K562 (cell line): ENCODE results near the gene VIPR2.

ENCODE experiments used
- BDP1 ChIP-seq: IDR thresholded peaks from 3 replicates; pipeline ENCODE4 v1.6.1; 2011; ENCODE audit not compliant: insufficient read length, insufficient read depth
- CHCHD3 ChIP-seq: fragments of 250-450 bp; sonication (Bioruptor Pico); IDR thresholded peaks from 2 replicates; pipeline ENCODE4 v2.1.2; 2022; ENCODE audit warnings: mild to moderate bottlenecking
- CTBP1 ChIP-seq: fragments of 450-650 bp; IDR thresholded peaks from 2 replicates; pipeline ENCODE4 v1.6.1; 2016; ENCODE audit warnings: borderline replicate concordance
- EZH2 ChIP-seq: IDR thresholded peaks from 2 replicates; pipeline ENCODE4 v1.6.1; 2012; ENCODE audit warnings: low read depth, mild to moderate bottlenecking, inconsistent platforms, low read length, borderline replicate concordance
- FOXP1 ChIP-seq: sonication (generic); formaldehyde crosslinking; IDR thresholded peaks from 2 replicates; pipeline ENCODE4 v1.8.0; 2022; ENCODE audit warnings: mild to moderate bottlenecking, missing genetic modification reagents
- KAT7 ChIP-seq: sonication (generic); formaldehyde crosslinking; IDR thresholded peaks from 2 replicates; pipeline ENCODE4 v1.8.0; 2022; ENCODE audit warnings: missing genetic modification reagents, mild to moderate bottlenecking, borderline replicate concordance
- KAT8 ChIP-seq: fragments of 450-650 bp; IDR thresholded peaks from 2 replicates; pipeline ENCODE4 v1.6.1; 2016; ENCODE audit warnings: low read depth, mild to moderate bottlenecking
- KLF10 ChIP-seq: fragments of 250-450 bp; sonication (Bioruptor Pico); IDR thresholded peaks from 2 replicates; pipeline ENCODE4 v1.6.1; 2021; ENCODE audit warnings: matching md5 sums
- TF ChIP-seq, protein P1 (sequence below): conservative IDR thresholded peaks from 2 replicates; pipeline ENCODE4 v1.6.1; 2011; ENCODE audit warnings: low read depth, mild to moderate bottlenecking, low read length; ENCODE audit not compliant: control insufficient read depth
- TF ChIP-seq, protein P2 (sequence below): sonication (generic); formaldehyde crosslinking; IDR thresholded peaks from 2 replicates; pipeline ENCODE4 v1.8.0; 2022; ENCODE audit warnings: mild to moderate bottlenecking, missing genetic modification reagents, borderline replicate concordance
- TF ChIP-seq, protein P3 (sequence below), 2 experiments: fragments of 450-650 bp; conservative IDR thresholded peaks; 2 replicates each; pipeline ENCODE4 v1.6.1; 2017; ENCODE audit warnings: mild to moderate bottlenecking in 2 of 2, moderate library complexity in 2 of 2
- TF ChIP-seq, protein P4 (sequence below): fragments of 450-650 bp; formaldehyde crosslinking; IDR thresholded peaks from 2 replicates; pipeline ENCODE4 v1.4.0; 2022; ENCODE audit warnings: missing genetic modification characterization
- TF ChIP-seq, protein P5 (sequence below), 3 experiments: IDR thresholded peaks in 2 of 3; conservative IDR thresholded peaks in 1 of 3; 2 replicates each; pipeline ENCODE4 v1.5.1; 2011 to 2012; ENCODE audit warnings: low read length in 3 of 3, mild to moderate bottlenecking in 3 of 3, control low read depth in 2 of 3, improper control_type of control experiment in 1 of 3, inconsistent platforms in 1 of 3, low read depth in 1 of 3, mixed read lengths in 1 of 3, moderate library complexity in 1 of 3; ENCODE audit not compliant: insufficient read depth in 2 of 3
- TF ChIP-seq, protein P6 (sequence below): sonication (generic); formaldehyde crosslinking; IDR thresholded peaks from 2 replicates; pipeline ENCODE4 v1.8.0; 2022; ENCODE audit warnings: missing genetic modification reagents, mild to moderate bottlenecking, moderate library complexity, borderline replicate concordance

DNA sequence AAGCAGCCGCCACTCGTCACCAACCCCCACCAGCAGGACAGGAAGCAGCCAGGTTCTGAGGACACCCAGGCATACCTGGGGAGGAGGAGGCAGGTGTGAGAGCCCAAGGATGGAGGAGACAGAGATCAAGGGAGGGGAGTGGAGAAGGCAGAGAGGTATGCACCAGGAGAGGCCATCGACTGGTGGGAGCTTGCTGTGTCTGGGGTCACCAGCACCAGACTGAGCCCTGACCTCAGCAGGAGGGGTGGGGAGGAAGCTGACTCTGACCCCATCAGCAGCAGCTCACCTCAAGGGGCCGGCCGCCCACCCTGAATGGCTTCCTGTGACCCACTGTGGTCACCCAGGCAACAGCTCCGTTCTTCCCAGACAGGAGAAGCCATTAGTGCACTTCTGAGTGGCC, 7.8 kb downstream of the VIPR2 start:
- TF ChIP-seq CHCHD3 (no peak), FOXP1 (CRISPR knock-in tag) (no peak), EZH2 (no peak), CTBP1 (no peak), KLF10 (CRISPR knock-in tag) (no peak), BDP1 (no peak), KAT7 (CRISPR knock-in tag) (no peak), KAT8 (no peak)
- TF ChIP-seq, protein P1, sequence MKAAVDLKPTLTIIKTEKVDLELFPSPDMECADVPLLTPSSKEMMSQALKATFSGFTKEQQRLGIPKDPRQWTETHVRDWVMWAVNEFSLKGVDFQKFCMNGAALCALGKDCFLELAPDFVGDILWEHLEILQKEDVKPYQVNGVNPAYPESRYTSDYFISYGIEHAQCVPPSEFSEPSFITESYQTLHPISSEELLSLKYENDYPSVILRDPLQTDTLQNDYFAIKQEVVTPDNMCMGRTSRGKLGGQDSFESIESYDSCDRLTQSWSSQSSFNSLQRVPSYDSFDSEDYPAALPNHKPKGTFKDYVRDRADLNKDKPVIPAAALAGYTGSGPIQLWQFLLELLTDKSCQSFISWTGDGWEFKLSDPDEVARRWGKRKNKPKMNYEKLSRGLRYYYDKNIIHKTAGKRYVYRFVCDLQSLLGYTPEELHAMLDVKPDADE: no peak
- TF ChIP-seq, protein P2, sequence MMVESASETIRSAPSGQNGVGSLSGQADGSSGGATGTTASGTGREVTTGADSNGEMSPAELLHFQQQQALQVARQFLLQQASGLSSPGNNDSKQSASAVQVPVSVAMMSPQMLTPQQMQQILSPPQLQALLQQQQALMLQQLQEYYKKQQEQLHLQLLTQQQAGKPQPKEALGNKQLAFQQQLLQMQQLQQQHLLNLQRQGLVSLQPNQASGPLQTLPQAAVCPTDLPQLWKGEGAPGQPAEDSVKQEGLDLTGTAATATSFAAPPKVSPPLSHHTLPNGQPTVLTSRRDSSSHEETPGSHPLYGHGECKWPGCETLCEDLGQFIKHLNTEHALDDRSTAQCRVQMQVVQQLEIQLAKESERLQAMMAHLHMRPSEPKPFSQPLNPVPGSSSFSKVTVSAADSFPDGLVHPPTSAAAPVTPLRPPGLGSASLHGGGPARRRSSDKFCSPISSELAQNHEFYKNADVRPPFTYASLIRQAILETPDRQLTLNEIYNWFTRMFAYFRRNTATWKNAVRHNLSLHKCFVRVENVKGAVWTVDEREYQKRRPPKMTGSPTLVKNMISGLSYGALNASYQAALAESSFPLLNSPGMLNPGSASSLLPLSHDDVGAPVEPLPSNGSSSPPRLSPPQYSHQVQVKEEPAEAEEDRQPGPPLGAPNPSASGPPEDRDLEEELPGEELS (CRISPR knock-in tag): no peak
- TF ChIP-seq, protein P3, sequence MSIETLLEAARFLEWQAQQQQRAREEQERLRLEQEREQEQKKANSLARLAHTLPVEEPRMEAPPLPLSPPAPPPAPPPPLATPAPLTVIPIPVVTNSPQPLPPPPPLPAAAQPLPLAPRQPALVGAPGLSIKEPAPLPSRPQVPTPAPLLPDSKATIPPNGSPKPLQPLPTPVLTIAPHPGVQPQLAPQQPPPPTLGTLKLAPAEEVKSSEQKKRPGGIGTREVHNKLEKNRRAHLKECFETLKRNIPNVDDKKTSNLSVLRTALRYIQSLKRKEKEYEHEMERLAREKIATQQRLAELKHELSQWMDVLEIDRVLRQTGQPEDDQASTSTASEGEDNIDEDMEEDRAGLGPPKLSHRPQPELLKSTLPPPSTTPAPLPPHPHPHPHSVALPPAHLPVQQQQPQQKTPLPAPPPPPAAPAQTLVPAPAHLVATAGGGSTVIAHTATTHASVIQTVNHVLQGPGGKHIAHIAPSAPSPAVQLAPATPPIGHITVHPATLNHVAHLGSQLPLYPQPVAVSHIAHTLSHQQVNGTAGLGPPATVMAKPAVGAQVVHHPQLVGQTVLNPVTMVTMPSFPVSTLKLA (conservative IDR thresholded peaks at IDR 0.05): no peak
- TF ChIP-seq, protein P4, sequence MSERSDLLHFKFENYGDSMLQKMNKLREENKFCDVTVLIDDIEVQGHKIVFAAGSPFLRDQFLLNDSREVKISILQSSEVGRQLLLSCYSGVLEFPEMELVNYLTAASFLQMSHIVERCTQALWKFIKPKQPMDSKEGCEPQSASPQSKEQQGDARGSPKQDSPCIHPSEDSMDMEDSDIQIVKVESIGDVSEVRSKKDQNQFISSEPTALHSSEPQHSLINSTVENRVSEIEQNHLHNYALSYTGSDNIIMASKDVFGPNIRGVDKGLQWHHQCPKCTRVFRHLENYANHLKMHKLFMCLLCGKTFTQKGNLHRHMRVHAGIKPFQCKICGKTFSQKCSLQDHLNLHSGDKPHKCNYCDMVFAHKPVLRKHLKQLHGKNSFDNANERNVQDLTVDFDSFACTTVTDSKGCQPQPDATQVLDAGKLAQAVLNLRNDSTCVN (CRISPR knock-in tag): no peak
- TF ChIP-seq, protein P5, sequence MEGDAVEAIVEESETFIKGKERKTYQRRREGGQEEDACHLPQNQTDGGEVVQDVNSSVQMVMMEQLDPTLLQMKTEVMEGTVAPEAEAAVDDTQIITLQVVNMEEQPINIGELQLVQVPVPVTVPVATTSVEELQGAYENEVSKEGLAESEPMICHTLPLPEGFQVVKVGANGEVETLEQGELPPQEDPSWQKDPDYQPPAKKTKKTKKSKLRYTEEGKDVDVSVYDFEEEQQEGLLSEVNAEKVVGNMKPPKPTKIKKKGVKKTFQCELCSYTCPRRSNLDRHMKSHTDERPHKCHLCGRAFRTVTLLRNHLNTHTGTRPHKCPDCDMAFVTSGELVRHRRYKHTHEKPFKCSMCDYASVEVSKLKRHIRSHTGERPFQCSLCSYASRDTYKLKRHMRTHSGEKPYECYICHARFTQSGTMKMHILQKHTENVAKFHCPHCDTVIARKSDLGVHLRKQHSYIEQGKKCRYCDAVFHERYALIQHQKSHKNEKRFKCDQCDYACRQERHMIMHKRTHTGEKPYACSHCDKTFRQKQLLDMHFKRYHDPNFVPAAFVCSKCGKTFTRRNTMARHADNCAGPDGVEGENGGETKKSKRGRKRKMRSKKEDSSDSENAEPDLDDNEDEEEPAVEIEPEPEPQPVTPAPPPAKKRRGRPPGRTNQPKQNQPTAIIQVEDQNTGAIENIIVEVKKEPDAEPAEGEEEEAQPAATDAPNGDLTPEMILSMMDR (IDR thresholded peaks at IDR 0.05 in 2 of 3, conservative IDR thresholded peaks at IDR 0.05 in 1 of 3; ENCODE audit: insufficient read depth in 2 of 3, low read depth in 1 of 3, low read length in 3 of 3): no peak
- TF ChIP-seq, protein P6, sequence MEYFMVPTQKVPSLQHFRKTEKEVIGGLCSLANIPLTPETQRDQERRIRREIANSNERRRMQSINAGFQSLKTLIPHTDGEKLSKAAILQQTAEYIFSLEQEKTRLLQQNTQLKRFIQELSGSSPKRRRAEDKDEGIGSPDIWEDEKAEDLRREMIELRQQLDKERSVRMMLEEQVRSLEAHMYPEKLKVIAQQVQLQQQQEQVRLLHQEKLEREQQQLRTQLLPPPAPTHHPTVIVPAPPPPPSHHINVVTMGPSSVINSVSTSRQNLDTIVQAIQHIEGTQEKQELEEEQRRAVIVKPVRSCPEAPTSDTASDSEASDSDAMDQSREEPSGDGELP: no peak
